NCI-H1105 treated with DMSO at 0.1 percent for 48 hours (cell line): ENCODE data around the gene RFNG.

ENCODE experiments used
- DNase-seq: peaks from one replicate; lab custom pipeline; 2025; lab: John Stamatoyannopoulos, UW

The RFNG gene

DNA sequence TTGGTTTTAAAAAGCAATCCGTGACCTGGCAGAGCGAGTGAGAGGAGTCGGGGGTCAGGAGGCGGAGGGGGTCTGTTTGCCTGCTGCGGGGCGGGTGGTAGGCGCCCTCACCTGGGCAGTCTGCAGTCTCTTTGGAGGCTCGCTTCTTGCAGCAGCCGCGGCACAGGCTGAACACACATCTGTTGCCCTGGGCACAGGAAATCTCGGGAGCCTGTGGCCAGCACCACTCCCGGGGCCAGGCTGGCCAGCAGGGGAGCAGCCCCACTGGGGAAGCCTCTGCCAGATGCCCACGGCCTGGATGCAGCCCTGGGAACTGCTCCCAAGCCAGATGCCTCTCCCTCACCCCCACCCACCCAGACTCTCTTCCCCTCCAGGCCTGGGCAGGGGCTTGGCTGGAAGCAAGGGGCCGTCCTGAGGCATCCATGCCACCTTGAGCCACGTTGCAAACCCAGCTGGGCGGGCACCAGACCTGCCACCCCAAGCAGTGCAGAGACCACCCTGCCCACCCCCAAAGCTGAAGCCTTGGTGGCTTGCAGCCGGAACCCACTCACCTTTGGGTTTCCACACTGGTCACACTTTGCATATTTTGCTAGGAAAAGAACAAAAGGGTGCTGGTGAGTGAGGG is 6.7 kb upstream of the RFNG start:
- no peak for DNase-seq

GRCh38 chr17:82056729-82057621 is 5.4 kb upstream of the RFNG start:
- DNase-seq: no peak

- no peak for DNase-seq
These were observed 4.5 kb upstream of the RFNG start for GRCh38 chr17:82055965-82056728.

DNA sequence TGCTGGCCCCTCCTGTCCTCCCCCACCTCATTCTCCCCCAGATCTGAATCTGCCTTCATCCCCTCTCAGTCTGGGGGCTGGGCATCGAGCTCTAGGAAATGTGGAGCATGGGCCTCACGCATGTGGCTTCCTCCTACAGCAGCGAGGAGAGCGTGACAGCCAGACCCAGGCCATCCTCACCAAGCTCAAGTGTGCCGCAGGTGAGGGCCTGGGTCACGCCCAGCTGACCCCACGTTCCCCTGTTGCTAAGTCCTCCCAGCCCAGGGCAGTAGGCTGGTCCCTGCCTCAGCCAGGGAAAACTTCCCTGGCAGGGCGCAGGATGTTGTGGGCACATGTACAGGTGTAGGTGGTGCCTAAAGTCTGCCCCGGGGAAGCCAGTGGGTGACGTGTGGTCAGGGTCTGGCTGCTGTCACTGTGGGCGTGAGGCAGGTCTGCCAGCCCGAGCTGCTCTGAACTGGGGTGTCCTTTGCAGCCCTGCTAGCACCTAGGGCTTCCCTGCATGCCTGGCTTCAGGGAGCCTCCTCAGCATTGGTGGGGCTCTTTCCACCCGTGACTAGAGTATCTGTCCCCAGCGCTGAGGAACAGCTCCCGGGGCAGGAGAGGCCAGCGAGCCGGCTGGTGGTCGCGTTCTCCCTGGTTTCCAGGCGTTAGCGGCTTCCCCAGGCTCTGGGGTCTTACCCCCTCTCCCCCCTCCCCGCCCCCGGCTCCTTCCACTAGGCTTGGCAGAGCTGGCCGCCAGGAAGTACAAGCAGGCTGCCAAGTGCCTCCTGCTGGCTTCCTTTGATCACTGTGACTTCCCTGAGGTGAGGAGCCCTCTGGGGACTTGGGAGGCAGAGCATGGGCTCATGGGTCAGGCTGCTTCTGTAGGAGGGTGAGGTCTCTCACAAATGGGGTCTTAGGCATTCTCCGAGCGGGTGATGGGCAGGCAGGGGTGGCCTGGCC is 3.7 kb upstream of the RFNG start:
- no peak for DNase-seq

DNA sequence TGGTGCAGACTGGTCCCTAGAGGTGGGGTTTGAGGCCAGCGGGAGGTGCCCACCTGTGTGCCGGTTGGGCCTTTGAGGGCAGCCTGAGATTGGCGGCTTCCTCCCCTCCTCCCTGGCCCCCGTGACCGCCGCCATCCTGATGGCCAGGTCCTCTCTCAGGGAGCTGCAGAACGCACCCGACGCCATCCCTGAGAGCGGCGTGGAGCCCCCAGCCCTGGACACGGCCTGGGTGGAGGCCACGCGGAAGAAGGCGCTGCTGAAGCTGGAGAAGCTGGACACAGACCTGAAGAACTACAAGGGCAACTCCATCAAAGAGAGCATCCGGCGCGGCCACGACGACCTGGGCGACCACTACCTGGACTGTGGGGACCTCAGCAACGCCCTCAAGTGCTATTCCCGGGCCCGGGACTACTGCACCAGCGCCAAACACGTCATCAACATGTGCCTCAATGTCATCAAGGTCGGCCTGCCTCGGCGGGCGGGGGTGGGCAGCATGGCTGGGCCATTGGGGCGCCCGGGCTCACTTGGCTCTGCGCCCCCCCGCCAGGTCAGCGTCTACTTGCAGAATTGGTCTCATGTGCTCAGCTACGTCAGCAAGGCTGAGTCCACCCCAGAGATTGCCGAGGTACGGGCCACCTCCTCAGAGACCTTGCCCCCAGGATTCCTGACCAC is 2.9 kb upstream of the RFNG start:
- no peak for DNase-seq

DNA sequence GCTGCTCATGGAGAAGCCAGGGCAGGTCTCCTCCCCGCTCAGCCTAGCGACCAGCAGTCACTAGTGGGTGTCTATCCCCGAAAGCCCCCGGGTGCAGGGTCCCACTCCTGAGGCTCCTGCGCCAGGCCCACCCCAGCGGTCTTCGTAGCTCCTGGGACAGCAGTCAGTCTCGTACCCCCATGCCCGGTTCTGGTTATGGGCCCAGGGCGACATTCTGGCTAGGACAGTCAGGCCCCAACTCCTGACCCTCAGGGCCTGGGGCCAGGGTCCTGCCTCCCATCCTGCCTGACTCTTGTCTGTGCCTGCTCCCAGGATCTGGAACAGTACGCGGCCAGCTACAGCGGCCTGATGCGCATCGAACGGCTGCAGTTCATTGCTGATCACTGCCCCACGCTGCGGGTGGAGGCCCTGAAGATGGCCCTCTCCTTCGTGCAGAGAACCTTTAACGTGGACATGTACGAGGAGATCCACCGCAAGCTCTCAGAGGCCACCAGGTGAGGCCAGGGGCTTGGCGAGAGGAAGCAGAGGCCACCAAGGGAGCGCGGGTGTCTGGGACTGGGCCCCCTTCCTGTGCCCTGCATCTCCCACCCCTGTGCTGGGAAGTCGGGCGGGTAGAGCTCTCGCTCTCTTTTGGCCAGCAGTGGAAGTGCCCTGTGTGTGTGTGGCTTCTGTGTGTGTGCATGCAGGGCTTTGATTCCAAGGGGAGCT is 2.1 kb upstream of the RFNG start:
- DNase-seq: no peak

GRCh38 chr17:82053130-82053529 is 1.5 kb upstream of the RFNG start:
- no peak for DNase-seq

DNA sequence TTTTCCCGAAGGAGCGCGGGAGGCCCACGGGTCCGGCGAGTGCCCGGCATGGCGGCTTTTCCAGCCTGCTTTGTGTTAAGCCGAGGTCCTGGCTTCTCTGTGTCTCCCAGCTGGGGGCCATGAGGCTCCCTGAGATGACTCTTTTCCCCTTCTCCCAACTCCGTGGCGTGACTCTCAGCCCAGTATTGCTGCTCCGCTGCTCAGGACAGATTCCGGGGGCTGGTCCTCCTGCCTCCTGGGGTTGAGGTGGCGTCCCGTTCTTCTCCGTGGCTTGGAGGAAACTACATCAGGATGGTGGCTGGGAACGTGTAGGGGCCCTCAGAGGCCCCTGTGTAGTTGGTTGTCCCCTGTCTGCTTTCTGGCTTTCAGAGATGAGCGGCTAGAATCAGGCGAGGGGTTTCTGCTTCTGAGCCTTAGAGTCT is 1.0 kb upstream of the RFNG start:
- DNase-seq: no peak

GRCh38 chr17:82050761-82051641 is 610 bp downstream of the RFNG start:
- DNase-seq: no peak

DNA sequence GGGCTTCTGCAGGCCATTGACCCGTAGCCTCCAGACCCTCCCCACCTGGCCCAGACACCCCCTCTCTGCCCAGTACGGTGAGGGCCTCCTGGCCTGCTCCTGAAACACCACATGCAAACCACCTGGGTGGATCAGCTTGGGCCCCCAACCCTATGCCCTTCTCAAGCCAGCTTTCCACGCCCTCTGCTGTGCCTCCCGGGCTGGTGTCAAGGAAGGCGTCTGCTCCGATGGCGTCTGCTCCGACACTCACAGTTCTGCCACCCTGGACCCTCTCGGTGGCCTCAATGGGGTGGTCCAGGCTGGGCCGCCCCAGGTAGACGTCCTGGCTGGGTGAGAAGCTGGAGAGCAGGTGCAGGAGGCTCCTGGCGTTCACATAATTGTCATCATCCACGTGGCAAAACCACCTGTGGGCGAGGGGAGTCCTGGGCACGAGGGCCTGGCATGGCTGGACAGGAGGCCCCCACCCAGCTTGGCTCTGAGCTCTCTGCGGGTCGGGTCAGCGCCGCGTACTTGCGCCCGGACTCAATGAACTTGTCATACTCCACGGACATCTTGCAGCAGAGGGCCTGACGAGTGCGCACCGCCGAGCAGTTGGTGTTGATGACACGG is 1.4 kb downstream of the RFNG start:
- DNase-seq: no peak

DNA sequence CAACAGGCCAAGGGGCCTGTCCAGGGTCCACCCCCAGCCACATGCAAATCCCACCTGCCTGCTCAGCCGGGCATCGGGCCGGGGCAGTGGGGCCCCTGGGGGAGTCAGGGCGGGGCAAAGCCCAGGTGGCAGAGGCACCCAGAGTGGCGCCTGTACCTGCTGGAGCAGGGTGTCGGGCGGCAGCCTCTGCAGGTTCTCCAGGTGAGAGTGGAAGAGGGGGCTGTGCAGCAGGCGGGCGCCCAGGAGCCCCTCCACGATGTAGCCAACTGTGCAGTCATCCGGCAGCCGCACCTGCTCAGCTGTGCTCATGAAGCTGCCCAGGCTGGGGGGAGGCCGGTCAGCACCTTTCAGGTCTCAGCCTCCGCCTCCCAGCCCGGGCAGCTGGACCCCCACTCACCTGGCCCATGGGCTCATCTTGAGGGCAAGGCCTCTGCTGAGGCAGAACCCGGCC is 2.1 kb downstream of the RFNG start:
- no peak for DNase-seq

- no peak for DNase-seq
These were observed 2.5 kb downstream of the RFNG start for GRCh38 chr17:82049106-82049505.

- DNase-seq: no peak
These were observed 3.0 kb downstream of the RFNG start for GRCh38 chr17:82048571-82048971.

GRCh38 chr17:82047914-82048570 is 3.6 kb downstream of the RFNG start:
- no peak for DNase-seq

DNA sequence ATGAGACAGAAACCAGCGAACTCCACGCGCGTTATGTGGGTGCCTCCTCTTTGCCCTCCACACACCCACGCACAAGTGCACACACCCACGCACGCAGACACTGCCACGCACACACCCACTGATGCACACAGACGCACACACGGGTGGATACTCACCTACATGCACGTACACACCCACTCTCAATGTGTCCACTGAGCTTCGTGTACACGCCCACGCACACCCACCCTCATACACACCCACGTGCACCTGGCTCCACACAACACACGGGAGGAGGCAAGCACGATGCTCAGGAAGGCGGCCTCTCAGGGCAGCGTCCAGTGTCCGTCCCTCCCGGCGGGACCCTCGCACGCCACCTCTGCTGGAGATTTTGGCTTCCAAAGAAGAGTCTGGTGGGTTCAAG is 4.2 kb downstream of the RFNG start:
- no peak for DNase-seq

DNA sequence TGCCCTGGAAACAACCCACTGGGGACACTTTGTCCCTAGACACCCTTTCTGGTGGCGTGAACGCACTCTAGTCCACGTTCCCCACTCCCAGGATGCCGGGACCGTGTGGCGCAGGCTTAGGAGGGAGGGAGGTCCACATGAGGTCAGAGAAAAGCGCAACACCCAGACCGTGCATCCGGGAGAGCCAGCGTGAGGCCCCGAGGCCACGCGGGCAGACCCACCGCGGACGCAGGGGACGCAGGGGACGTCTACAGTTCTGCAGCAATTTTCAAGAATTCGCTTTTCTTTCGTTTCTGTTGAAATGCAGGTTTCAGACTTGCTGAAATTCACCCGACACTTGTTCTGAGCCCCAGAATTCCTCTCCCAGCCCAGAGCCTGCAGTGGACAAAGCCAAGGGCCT is 4.7 kb downstream of the RFNG start:
- no peak for DNase-seq

DNA sequence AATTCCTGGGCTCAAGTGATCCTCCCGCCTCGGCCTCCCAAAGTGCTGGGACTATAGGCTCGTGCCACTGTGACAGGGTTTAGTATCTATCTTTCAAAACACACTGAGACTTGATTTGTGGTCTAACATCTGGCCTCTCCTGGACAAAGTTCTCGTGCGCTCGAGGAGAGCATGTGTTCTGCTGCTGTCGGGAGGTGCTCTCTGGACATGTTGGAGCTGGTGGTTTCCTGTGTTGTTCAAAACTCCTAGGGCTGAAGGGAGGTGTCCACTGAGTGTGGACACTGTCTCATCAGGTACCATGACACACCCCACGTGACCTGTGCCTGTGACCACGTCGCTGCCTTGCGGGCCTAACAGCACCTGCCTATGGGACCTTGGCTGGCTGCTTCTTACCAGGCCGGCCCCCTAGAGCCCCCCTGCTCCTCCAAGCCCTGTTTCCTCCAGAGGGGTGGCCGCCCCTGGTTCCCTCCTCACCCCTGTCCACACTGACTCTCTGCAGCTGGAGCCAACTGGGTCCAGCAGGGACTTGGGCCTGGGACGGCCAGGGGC is 5.6 kb downstream of the RFNG start:
- no peak for DNase-seq

GRCh38 chr17:82043507-82043906 is 8.1 kb downstream of the RFNG start:
- DNase-seq: no peak
